Left lung (tissue), 10 donors: Measurements from ENCODE around the gene SHMT2. TPM values are rescaled to one million over a fixed set of nuclear protein-coding genes. Genes with fewer than 3 reads are reported as not detected.
A peak's percentile ranks its signal among the peaks of the same experiment; 100 is the strongest.

Experiments used
- ATAC-seq: fragments of 200-7000 bp; cut with Tn5 transposase; one replicate; pipeline ENCODE4 v1.9.1; 2020; ENCODE audit warnings: moderate library complexity
- DNase-seq, 4 donors: peaks; one replicate each; pipeline ENCODE4 v3.0.0-alpha.2; 2013 to 2020
- H3K27ac ChIP-seq, 2 donors: fragments of 200-600 bp; sonication (generic) in 1 of 2; one replicate each; pipeline versions ENCODE4 v1.5.0 to v1.8.0; 2020 to 2021
- H3K27me3 ChIP-seq, 2 donors: fragments of 200-600 bp; sonication (generic) in 1 of 2; one replicate each; pipeline versions ENCODE4 v1.5.0 to v1.8.0; 2020 to 2021
- H3K36me3 ChIP-seq, 2 donors: fragments of 200-600 bp; sonication (generic) in 1 of 2; one replicate each; pipeline versions ENCODE4 v1.5.0 to v1.8.0; 2020 to 2021
- H3K4me1 ChIP-seq, 2 donors: fragments of 200-600 bp; one replicate each; pipeline ENCODE4 v1.8.0; 2021
- H3K4me3 ChIP-seq, 2 donors: fragments of 200-600 bp; sonication (generic) in 1 of 2; one replicate each; pipeline versions ENCODE4 v1.5.0 to v1.8.0; 2020 to 2021; ENCODE audit warnings: mild to moderate bottlenecking in 1 of 2
- H3K9me3 ChIP-seq, 2 donors: fragments of 200-600 bp; sonication (generic) in 1 of 2; one replicate each; pipeline versions ENCODE4 v1.5.0 to v1.8.0; 2020 to 2021
- CTCF ChIP-seq, 2 donors: fragments of 200-600 bp; sonication (generic) in 1 of 2; IDR thresholded peaks; one replicate each; pipeline versions ENCODE4 v1.5.0 to v1.8.0; 2021; ENCODE audit warnings: antibody characterized with exemption in 2 of 2
- intact Hi-C, 2 donors: fragments of 100-400 bp; cut with DNase I; formaldehyde crosslinking; loops; one replicate each; pipeline versions ENCODE4 v1.11.2 to v1.14.2; 2022
- polyA plus RNA-seq, 6 donors: library from polyadenylated mRNA; unstranded; fragments of 120-200 nt; gene quantifications; one replicate each; pipeline ENCODE4 v1.2.1, GENCODE V29; 2013; ENCODE audit not compliant: insufficient read length in 6 of 6
- total RNA-seq, 2 donors: library from RNA; stranded (reverse); fragmentation: NEBNext Ultra II Directional; extraction: Animal tissue kit (Norgen Biotek cat#: 25700); gene quantifications; one replicate each; pipeline ENCODE4 v1.2.1, GENCODE V29; 2021
- donor health status: DM: no; HTN: yes; CAD: no.
- donor health status: DM: no; HTN: no; CAD: no.

Gene SHMT2
- total and polyA plus RNA-seq, 8 donors, result 64.7 to 116 (median 75.6) TPM

GRCh38 chr12:57241402-57242310 is 12.1 kb downstream of the SHMT2 start:
- ATAC-seq, result no peak
- Histone ChIP-seq H3K9me3 (no peaks in the 10 kb centered on the region), H3K36me3 (no peaks in the 10 kb centered on the region), H3K4me3 (no peak overlapping the region), H3K4me1 (peaks cover 38 to 70% of the 10 kb centered on the region in 2 donors), H3K27me3 (peaks cover 48 to 84% of the 10 kb centered on the region in 2 donors), H3K27ac (no peak overlapping the region)
- DNase-seq, result peak in 1 of 4 donors; percentile 66
- intact Hi-C loops, result no loop called here
- no peak for TF ChIP-seq CTCF (IDR thresholded peaks at IDR 0.05)

GRCh38 chr12:57242329-57242690 is 12.8 kb downstream of the SHMT2 start:
- H3K9me3 ChIP-seq, result no peaks in the 10 kb centered on the region
- intact Hi-C loops, result no loop called here
- peak in 1 of 4 donors; percentile 84 for DNase-seq
- no peak for TF ChIP-seq CTCF (IDR thresholded peaks at IDR 0.05)
- no peak for ATAC-seq
- H3K36me3 ChIP-seq, result no peaks in the 10 kb centered on the region
- no peak overlapping the region for H3K4me3 ChIP-seq
- H3K4me1 ChIP-seq, result peaks cover 38 to 68% of the 10 kb centered on the region in 2 donors
- no peak overlapping the region for H3K27ac ChIP-seq
- peaks cover 45 to 78% of the 10 kb centered on the region in 2 donors for H3K27me3 ChIP-seq

GRCh38 chr12:57242691-57243454 is 13.4 kb downstream of the SHMT2 start:
- TF ChIP-seq CTCF (IDR thresholded peaks at IDR 0.05), result peak; percentile 47 to 62
- ATAC-seq, result peak; percentile 3
- intact Hi-C loops, result no loop called here
- H3K9me3 ChIP-seq, result no peaks in the 10 kb centered on the region
- peaks cover 41 to 72% of the 10 kb centered on the region in 2 donors for H3K27me3 ChIP-seq
- peak overlapping the region; percentile 13 to 22 for H3K4me3 ChIP-seq
- DNase-seq, result peak in 2 of 4 donors; percentile 78 to 85
- H3K4me1 ChIP-seq, result peaks cover 37 to 64% of the 10 kb centered on the region in 2 donors
- H3K36me3 ChIP-seq, result no peaks in the 10 kb centered on the region
- no peak overlapping the region for H3K27ac ChIP-seq

GRCh38 chr12:57243521-57244311 is 14.2 kb downstream of the SHMT2 start:
- Histone ChIP-seq H3K27ac (no peak overlapping the region), H3K4me3 (peak overlapping the region; percentile 13 to 22), H3K27me3 (peaks cover 34 to 64% of the 10 kb centered on the region in 2 donors), H3K9me3 (no peaks in the 10 kb centered on the region), H3K4me1 (peaks cover 28 to 55% of the 10 kb centered on the region in 2 donors), H3K36me3 (no peaks in the 10 kb centered on the region)
- intact Hi-C loops, result no loop called here
- DNase-seq (peak in 3 of 4 donors; percentile 76 to 92 (median 77)), ATAC-seq (peak; percentile 59)
- TF ChIP-seq CTCF (IDR thresholded peaks at IDR 0.05), result peak; percentile 54 to 82
